Activated T-cell treated with anti-CD3 and anti-CD28 coated beads for 1 hour (primary cell): ENCODE results near the gene GSTM4.

Source experiments
- DNase-seq: peaks from one replicate; pipeline ENCODE4 v3.0.0-alpha.2; 2020; ENCODE audit warnings: low read depth

GSTM4 gene

GRCh38 chr1:109624201-109625010 is 31.5 kb upstream of the GSTM4 start:
- DNase-seq, result no peak

- DNase-seq, result no peak
These were observed 30.7 kb upstream of the GSTM4 start for GRCh38 chr1:109625176-109625575.

GRCh38 chr1:109625601-109626560 is 30.0 kb upstream of the GSTM4 start:
- no peak for DNase-seq

- no peak for DNase-seq
These were observed 29.1 kb upstream of the GSTM4 start for GRCh38 chr1:109626682-109627408.

GRCh38 chr1:109627692-109628399 is 28.1 kb upstream of the GSTM4 start:
- DNase-seq, result no peak

GRCh38 chr1:109628540-109629321 is 27.2 kb upstream of the GSTM4 start:
- DNase-seq, result no peak

GRCh38 chr1:109629372-109630030 is 26.4 kb upstream of the GSTM4 start:
- DNase-seq, result no peak

- peak; percentile 51 for DNase-seq
These were observed 25.6 kb upstream of the GSTM4 start for GRCh38 chr1:109630081-109630897.

GRCh38 chr1:109630898-109631512 is 24.9 kb upstream of the GSTM4 start:
- DNase-seq, result no peak

- DNase-seq, result no peak
These were observed 24.1 kb upstream of the GSTM4 start for GRCh38 chr1:109631513-109632505.

- no peak for DNase-seq
These were observed 23.1 kb upstream of the GSTM4 start for GRCh38 chr1:109632671-109633346.

- no peak for DNase-seq
These were observed 21.6 kb upstream of the GSTM4 start for GRCh38 chr1:109634292-109634691.

GRCh38 chr1:109634771-109635750 is 20.8 kb upstream of the GSTM4 start:
- DNase-seq, result no peak

- no peak for DNase-seq
These were observed 20.1 kb upstream of the GSTM4 start for GRCh38 chr1:109635862-109636200.

- DNase-seq, result no peak
These were observed 19.5 kb upstream of the GSTM4 start for GRCh38 chr1:109636201-109636952.
